PFSK-1 (cell line): ENCODE data around the gene AIMP2.

Experiments
- FOXP2 ChIP-seq: optimal IDR thresholded peaks from 2 replicates; pipeline ENCODE3; 2011; ENCODE audit warnings: borderline replicate concordance, control low read depth, inconsistent platforms; ENCODE audit not compliant: insufficient read depth; ENCODE audit errors: extremely low read length, extremely low read depth
- POLR2AphosphoS5 ChIP-seq: IDR thresholded peaks from 2 replicates; pipeline ENCODE4 v1.6.1; 2012; ENCODE audit warnings: low read depth, mild to moderate bottlenecking, control low read depth, low read length, moderate library complexity
- REST ChIP-seq, 2 experiments: IDR thresholded peaks; 2 replicates each; pipeline versions ENCODE4 v1.6.1 to v1.8.0; 2011 to 2012; ENCODE audit warnings: low read depth in 2 of 2, low read length in 2 of 2, control low read depth in 1 of 2, inconsistent platforms in 1 of 2, mild to moderate bottlenecking in 1 of 2, moderate library complexity in 1 of 2; ENCODE audit not compliant: insufficient read depth in 1 of 2
- TAF1 ChIP-seq: IDR thresholded peaks from 2 replicates; pipeline ENCODE4 v1.6.1; 2012; ENCODE audit warnings: low read length, control low read depth, borderline replicate concordance; ENCODE audit not compliant: insufficient read depth

GRCh38 chr7:6026820-6027311 is 17.8 kb downstream of the AIMP2 start:
- TF ChIP-seq POLR2AphosphoS5 (no peak), TAF1 (no peak), REST (IDR thresholded peaks at IDR 0.05; ENCODE audit: insufficient read depth in 1 of 2, low read depth in 2 of 2, low read length in 2 of 2) (no peak), FOXP2 (no peak)
